ENCODE data around the gene ASB2.

Gene ASB2

DNA sequence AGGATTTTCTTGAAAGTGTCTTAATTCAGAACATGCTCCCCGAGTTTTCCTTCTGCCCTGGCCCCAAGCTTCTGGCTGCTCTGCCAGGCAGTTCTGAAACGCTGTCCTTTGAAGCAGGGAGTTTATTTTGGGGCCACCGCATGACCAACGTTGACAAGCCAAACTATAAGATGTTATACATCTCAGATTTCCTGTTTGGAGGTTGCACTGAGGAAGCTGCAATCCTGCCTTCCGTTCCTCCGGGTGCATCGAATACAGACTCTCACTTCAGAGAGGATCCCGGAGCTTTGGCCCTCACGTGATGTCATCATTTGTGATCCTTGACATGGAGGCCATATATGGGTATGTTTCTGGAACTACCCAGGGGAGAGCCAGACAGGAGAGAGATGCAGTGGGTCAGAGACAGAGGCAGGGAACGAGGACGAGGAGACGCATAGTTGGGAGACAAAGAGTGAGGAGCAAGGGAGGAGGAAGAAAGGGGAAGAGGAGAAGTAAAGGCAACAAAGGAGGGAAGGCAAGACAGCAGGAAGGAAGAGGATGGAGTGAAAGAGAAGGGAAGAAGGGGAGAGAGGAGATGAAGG lies at the start of gene ASB2:
Gene ASB2, minus strand, starts transcription at position 94 of the 581 bp plus-strand sequence. CDS start 12,031 bp downstream, outside the sequence.
- DNase-seq = no peak

GRCh38 chr14:94025720-94026119 lies 49.4 kb upstream of the ASB2 start:
- no peak for DNase-seq

- DNase-seq = no peak
Measured at GRCh38 chr14:94024549-94024948, 48.2 kb upstream of the ASB2 start.

DNA sequence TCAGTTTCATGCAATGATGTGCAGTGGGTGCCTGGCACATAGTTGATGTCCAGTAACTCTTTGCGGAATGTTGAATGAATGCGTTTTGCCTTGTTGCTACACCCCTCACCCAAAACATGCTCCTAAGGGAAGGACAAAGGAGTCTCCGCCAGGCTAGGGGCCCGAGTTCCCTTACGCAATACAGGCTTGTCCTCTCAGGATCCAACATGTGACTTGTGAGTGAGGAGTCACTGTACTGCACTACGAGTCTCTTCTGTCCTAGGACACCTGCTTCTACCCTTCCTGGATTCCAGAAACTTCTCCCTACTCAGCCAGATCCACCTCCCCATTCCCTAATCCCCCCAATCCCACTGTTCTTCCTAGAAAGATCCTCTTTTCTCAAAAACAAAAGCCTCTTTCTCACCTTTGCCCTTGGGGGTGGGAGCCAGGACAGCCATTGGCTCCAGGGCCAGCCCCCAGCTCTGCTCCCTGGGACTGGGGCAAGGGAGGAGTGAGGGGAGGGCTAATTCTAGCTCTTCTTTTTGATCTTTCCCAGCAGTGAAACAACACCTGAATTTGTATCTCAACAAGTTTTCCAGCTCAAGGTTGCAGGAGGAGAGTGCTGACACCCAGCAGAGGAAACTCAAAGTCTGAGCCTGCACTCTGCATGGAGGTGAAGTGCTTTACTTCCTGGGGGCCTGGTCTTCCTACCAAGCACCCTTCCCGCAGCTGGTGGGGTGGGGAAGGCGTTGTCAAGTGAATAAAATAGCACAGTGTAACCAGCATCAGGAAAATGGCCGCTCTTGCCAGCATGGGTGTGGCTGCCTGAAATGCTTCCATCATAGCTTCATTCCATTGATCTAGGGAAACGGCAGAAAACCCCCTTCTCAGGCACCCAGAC lies 46.4 kb upstream of the ASB2 start:
- DNase-seq = no peak

- no peak for DNase-seq
Measured at GRCh38 chr14:94021416-94022157, 45.2 kb upstream of the ASB2 start.

DNA sequence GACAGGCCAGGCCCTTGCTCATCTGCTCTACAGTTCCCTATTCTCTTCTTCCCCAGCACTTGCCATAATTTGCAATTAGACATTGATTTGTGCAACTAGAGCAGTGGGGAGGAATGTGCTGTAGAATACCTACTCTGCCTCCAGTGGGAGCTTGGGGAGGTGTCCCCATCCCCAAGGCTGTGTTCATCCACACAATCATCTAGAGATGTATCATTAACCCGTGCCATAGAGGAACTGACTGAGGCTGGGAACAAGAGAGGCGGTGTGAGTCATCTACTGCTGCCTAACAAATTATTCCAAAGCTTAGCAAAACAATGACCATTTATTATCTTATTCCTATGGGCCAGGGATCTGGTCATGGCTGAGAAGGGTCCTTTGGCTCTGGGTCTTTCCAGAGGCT lies 44.6 kb upstream of the ASB2 start:
- no peak for DNase-seq

DNA sequence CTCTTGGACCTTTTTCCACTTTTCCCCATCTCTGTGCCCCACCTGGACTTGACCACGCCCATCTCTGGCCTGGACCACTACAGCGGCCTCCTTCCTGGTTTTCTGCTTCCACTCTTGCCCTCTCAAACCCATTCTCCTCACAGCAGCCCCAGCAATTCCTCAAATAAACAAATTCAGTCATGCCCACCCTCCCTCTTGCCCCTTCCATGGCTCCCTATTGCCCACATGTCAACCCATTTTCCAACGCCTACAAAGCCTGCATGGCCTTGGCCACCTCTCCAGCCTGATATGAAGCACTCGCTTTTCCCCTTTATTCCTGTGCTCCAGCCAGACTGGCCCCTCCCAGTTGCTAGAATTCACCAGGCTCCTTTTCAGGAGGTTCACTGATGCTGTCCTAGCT lies 43.9 kb upstream of the ASB2 start:
- no peak for DNase-seq

DNA sequence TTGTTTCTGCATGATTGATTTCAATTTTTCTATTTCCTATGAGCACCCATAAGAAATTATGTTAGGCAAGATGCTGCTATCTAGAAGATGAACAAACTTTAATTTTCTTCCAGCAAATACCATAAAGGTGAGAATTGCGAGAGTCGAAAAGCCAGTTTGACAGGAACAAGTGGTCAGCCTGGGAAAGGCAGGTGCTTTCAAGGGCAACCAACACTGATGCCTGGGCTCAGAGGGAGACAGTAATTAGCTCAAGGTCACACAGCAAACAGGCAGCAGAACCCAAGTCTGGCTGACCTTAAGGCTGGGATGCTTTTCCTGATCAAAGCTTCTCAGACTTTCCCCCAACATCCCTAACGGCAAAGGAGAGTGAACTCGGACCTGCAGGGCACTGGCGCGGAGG lies 43.0 kb upstream of the ASB2 start:
- DNase-seq = no peak

GRCh38 chr14:94018308-94018707 lies 41.9 kb upstream of the ASB2 start:
- DNase-seq = no peak

DNA sequence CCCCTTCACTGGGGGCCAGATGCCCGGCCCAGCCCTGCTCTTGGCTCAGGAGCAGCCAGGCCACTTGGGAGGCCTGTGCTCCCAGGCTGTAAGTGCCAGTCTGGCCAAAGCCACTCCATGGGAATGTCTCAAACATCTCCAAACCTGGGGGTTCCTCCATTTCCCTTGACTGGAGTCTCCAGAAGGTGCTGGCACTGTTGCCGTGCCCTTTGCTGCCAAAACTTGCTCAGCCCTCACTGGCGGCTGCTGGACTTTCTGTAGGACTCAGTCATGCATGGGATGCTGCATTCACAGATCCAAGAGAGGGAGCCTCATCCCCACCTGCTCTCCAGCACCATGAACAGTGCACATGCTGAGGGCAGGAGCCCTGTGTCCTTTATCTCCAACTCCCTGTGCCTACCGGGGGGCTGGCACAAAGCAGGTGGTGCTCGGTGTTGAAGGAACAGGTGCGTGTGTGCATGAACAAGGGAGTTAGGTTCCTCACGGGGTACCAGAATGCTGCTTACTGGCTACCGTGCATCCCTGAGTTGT lies 40.1 kb upstream of the ASB2 start:
- DNase-seq = no peak

- DNase-seq = no peak
Measured at GRCh38 chr14:94015223-94015622, 38.9 kb upstream of the ASB2 start.

- no peak for DNase-seq
Measured at GRCh38 chr14:94014382-94014781, 38.0 kb upstream of the ASB2 start.

GRCh38 chr14:94011795-94012194 lies 35.4 kb upstream of the ASB2 start:
- DNase-seq = no peak

DNA sequence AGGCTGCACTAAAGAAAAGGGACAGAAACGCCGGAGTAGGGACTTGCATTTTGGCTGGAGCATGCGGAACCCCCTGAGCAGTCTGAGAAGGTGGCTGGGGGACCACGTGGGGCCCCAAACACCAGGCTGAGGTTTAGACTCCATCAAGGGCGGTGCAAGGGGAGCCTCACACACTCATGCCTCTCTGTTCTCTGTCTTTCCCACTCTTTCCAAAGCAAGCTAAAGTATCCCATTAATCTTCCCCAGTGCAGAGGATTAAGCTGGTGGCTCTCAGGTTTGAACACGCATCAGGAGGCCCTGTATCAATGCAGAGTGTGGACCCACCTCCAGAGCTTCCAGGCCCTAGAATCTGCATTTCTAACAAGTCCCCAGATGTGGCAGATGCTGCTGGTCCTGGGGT lies 34.3 kb upstream of the ASB2 start:
- no peak for DNase-seq

GRCh38 chr14:94009767-94010166 lies 33.4 kb upstream of the ASB2 start:
- DNase-seq = peak in 1 of 2 experiments; percentile 8

- DNase-seq = no peak
Measured at GRCh38 chr14:94008234-94008633, 31.9 kb upstream of the ASB2 start.

GRCh38 chr14:94005324-94006073 lies 29.1 kb upstream of the ASB2 start:
- DNase-seq = no peak

GRCh38 chr14:94004015-94004414 lies 27.6 kb upstream of the ASB2 start:
- no peak for DNase-seq

- DNase-seq = no peak
Measured at GRCh38 chr14:94003397-94003796, 27.0 kb upstream of the ASB2 start.

GRCh38 chr14:94001501-94002396 lies 25.4 kb upstream of the ASB2 start:
- peak; percentile 50 to 66 for DNase-seq

GRCh38 chr14:94001016-94001415 lies 24.6 kb upstream of the ASB2 start:
- no peak for DNase-seq

DNA sequence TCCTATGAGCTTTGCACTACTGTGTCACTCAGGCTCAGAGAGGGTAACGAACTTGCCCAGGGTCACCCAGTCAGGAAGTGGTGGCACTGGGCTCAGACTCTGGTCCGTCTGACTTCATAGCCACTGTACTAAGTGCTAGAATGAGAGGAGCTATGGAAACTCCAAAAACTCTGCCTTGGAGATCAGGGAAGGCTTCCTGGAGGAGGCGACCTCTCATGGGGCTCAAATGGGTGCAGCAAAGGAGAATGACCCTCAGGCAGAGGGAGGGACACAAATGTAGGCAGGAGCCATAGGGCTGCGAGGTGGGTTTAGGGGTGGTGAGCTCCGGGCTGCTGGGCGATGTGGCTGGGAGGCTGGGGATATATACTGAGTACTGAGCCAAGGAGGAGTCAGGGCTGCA lies 23.9 kb upstream of the ASB2 start:
- no peak for DNase-seq

Measured in SHP77 (cell line).